K562 (cell line): Measurements from ENCODE around the gene C1orf122. TPM values are rescaled to one million over a fixed set of nuclear protein-coding genes. Genes with fewer than 3 reads are reported as not detected.

Experiments used
- BCLAF1 ChIP-seq, 2 experiments: fragments of 450-650 bp in 1 of 2; IDR thresholded peaks; 2 replicates each; pipeline ENCODE4 v1.6.1; 2011 to 2017; ENCODE audit warnings: low read depth in 2 of 2, antibody characterized with exemption in 1 of 2, borderline replicate concordance in 1 of 2, low read length in 1 of 2, mild to moderate bottlenecking in 1 of 2, mixed read lengths in 1 of 2; ENCODE audit not compliant: control insufficient read depth in 1 of 2
- CEBPZ ChIP-seq: fragments of 150-350 bp; IDR thresholded peaks from 2 replicates; pipeline ENCODE4 v1.6.1; 2014; ENCODE audit warnings: low read depth, mild to moderate bottlenecking, low read length, borderline replicate concordance
- CGGBP1 ChIP-seq: fragments of 250-450 bp; sonication (Bioruptor Pico); IDR thresholded peaks from 2 replicates; pipeline ENCODE4 v1.9.0; 2021; ENCODE audit warnings: mild to moderate bottlenecking
- CREB3 ChIP-seq: fragments of 450-650 bp; conservative IDR thresholded peaks from 2 replicates; pipeline ENCODE4 v1.6.1; 2016; ENCODE audit warnings: missing genetic modification characterization, low read depth, mild to moderate bottlenecking, missing compliant biosample characterization, moderate library complexity
- DNMT1 ChIP-seq: fragments of 450-650 bp; IDR thresholded peaks from 2 replicates; pipeline ENCODE4 v1.6.1; 2016; ENCODE audit warnings: antibody characterized with exemption, mild to moderate bottlenecking
- JUNB ChIP-seq: fragments of 450-650 bp; formaldehyde crosslinking; conservative IDR thresholded peaks from 2 replicates; pipeline ENCODE4 v1.4.0; 2020; ENCODE audit warnings: mild to moderate bottlenecking
- KDM1A ChIP-seq, 2 experiments: fragments of 450-650 bp; IDR thresholded peaks; 2 replicates each; pipeline ENCODE4 v1.6.1; 2016; ENCODE audit warnings: mild to moderate bottlenecking in 2 of 2
- MTA2 ChIP-seq: fragments of 450-650 bp; IDR thresholded peaks from 2 replicates; pipeline ENCODE4 v1.6.1; 2016; ENCODE audit warnings: low read depth
- RFX5 ChIP-seq: IDR thresholded peaks from 2 replicates; pipeline ENCODE4 v1.6.1; 2011; ENCODE audit warnings: low read depth, mild to moderate bottlenecking, improper control_type of control experiment, low read length
- SMC3 ChIP-seq: conservative IDR thresholded peaks from 2 replicates; pipeline ENCODE4 v1.6.1; 2011; ENCODE audit warnings: low read depth, low read length, improper control_type of control experiment; ENCODE audit not compliant: insufficient read depth
- SREBF1 ChIP-seq: fragments of 150-350 bp; IDR thresholded peaks from 2 replicates; pipeline ENCODE4 v1.6.1; 2014; ENCODE audit warnings: antibody characterized with exemption, low read depth, low read length, borderline replicate concordance
- TEAD1 ChIP-seq, 2 experiments: fragments of 450-650 bp in 1 of 2; sonication (generic) in 1 of 2; formaldehyde crosslinking; IDR thresholded peaks; 2 replicates each; pipeline versions ENCODE4 v1.4.0 to v1.8.0; 2020 to 2022; ENCODE audit warnings: mild to moderate bottlenecking in 2 of 2, missing genetic modification reagents in 1 of 2
- ZBTB1 ChIP-seq: sonication (generic); formaldehyde crosslinking; IDR thresholded peaks from 2 replicates; pipeline ENCODE4 v1.8.1; 2023; ENCODE audit warnings: missing genetic modification reagents, low read depth, mild to moderate bottlenecking, borderline replicate concordance
- ZNF311 ChIP-seq: fragments of 250-450 bp; sonication (Bioruptor Pico); IDR thresholded peaks from 2 replicates; pipeline ENCODE4 v1.4.0; 2020; ENCODE audit warnings: mild to moderate bottlenecking, moderate library complexity
- ZNF395 ChIP-seq: fragments of 200-800 bp; sonication (Bioruptor generic); IDR thresholded peaks from 2 replicates; pipeline ENCODE4 v1.6.1; 2017; ENCODE audit warnings: missing genetic modification characterization, missing compliant biosample characterization
- ZNF583 ChIP-seq: fragments of 250-450 bp; sonication (Bioruptor Pico); IDR thresholded peaks from 2 replicates; pipeline ENCODE4 v1.4.0; 2020
- polyA plus RNA-seq, 8 experiments: library from polyadenylated mRNA; depleted of rRNA in 4 of 8; stranded (reverse) in 5 of 8; unstranded in 3 of 8; fragments of >200 nt; fragmentation: Nextera tagmentation in 2 of 8; fragmentation: Illumina TruSeq in 1 of 8; extraction: Ambion mirVana in 2 of 8; extraction: Trizol in 1 of 8; gene quantifications; 2 replicates each; pipeline versions ENCODE4 v1.2.1 to v1.2.3, GENCODE V29; 2011 to 2014; ENCODE audit warnings: inconsistent platforms in 1 of 8, missing spikeins in 1 of 8
- total RNA-seq, 7 experiments: library from RNA; depleted of rRNA in 6 of 7; stranded (reverse); fragments of >200 nt in 6 of 7; fragmentation: Illumina TruSeq in 2 of 7; extraction: Trizol in 2 of 7; gene quantifications; 2 replicates each; pipeline versions ENCODE4 v1.2.1 to v1.2.3, GENCODE V29; 2011 to 2021; ENCODE audit warnings: low replicate concordance in 1 of 7
- TF ChIP-seq, protein P1 (sequence below): fragments of 450-650 bp; IDR thresholded peaks from 2 replicates; pipeline ENCODE4 v1.6.1; 2016; ENCODE audit warnings: missing biosample characterization, missing genetic modification characterization

Gene C1orf122
- total and polyA plus RNA-seq, 9 of the 15 experiments (the other 6 are each of a cell fraction or from before 2014, with no cell fraction given): 3.6 to 70.9 (median 17.3) TPM

DNA sequence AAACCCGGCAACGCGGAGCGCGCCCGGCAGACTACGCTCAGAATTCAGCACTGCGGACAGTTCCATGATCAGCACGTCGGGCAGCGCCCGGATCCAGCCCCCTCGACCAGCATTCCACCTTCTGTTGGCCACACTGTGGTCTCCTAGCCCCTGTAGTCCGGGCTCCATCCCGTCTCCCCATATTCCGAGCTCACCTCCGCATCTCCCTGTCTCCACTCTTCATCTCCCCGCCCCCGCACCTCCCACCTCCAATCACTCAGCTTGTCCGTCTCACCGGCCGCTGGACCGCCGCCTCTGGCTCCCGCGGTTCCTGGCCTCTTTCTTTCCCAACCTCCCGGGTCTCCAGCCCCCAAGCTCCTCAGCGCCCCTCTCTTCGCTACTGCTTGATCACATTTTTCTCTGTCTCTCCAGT, 43.2 kb upstream of the C1orf122 start (continued):
- TF ChIP-seq ZNF311 (CRISPR knock-in tag): peak; percentile 66; the same call in 1 of the 2 replicates
- TF ChIP-seq ZBTB1 (CRISPR knock-in tag): peak; percentile 97
- TF ChIP-seq CEBPZ: no peak
- TF ChIP-seq TEAD1 (CRISPR knock-in tag; IDR thresholded peaks at IDR 0.05): peak; percentile 71 to 99; a peak in 3 of 4 replicates
- TF ChIP-seq SREBF1: peak; percentile 91; the same call in 1 of the 2 replicates
- TF ChIP-seq MTA2: no peak
- TF ChIP-seq CREB3 (tag): peak; percentile 78
- no peak for TF ChIP-seq CGGBP1 (CRISPR knock-in tag)
- 0 out of 2 replicates have a peak, but pooled peaks have one; percentile 1 for TF ChIP-seq SMC3
- TF ChIP-seq ZNF583 (CRISPR knock-in tag): peak; percentile 78
- TF ChIP-seq RFX5: peak; percentile 26; the same call in 1 of the 2 replicates
- TF ChIP-seq, protein P1, sequence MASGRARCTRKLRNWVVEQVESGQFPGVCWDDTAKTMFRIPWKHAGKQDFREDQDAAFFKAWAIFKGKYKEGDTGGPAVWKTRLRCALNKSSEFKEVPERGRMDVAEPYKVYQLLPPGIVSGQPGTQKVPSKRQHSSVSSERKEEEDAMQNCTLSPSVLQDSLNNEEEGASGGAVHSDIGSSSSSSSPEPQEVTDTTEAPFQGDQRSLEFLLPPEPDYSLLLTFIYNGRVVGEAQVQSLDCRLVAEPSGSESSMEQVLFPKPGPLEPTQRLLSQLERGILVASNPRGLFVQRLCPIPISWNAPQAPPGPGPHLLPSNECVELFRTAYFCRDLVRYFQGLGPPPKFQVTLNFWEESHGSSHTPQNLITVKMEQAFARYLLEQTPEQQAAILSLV: no peak
- TF ChIP-seq ZNF395 (CRISPR knock-in tag): peak; percentile 96; the same call in 1 of the 2 replicates
- TF ChIP-seq DNMT1: no peak
- no peak for TF ChIP-seq KDM1A (IDR thresholded peaks at IDR 0.05)
- TF ChIP-seq JUNB (CRISPR knock-in tag): no peak
- TF ChIP-seq BCLAF1 (IDR thresholded peaks at IDR 0.05; ENCODE audit: borderline replicate concordance in 1 of 2, control insufficient read depth in 1 of 2, low read depth in 2 of 2, low read length in 1 of 2): no peak
